ENCODE data around the gene ZNF618.

ZNF618 gene

GRCh38 chr9:114060711-114061110 lies 184.6 kb downstream of the ZNF618 start:
- Histone ChIP-seq H3K9me2 (replicated peaks; ENCODE audit: control insufficient read depth, low read length) (no peaks in the 10 kb centered on the region), H3F3A (ENCODE audit: control insufficient read depth, insufficient read depth) (no peaks in the 10 kb centered on the region), H3K4me3 (ENCODE audit: low read length) (no peak overlapping the region), H3K27me3 (ENCODE audit: control insufficient read depth, low read length) (peaks cover 4% of the 10 kb centered on the region; the same call in 1 of the 2 replicates), H3K4me1 (ENCODE audit: control insufficient read depth, low read length) (no peaks in the 10 kb centered on the region), H4K20me1 (ENCODE audit: control insufficient read depth, insufficient read depth, low read depth, low read length) (no peaks in the 10 kb centered on the region), H3K9me3 (ENCODE audit: control insufficient read depth, insufficient read depth, low read length) (no peaks in the 10 kb centered on the region), H3K27ac (ENCODE audit: low read depth, low read length) (no peak overlapping the region), H3K36me3 (ENCODE audit: control insufficient read depth, low read length) (no peaks in the 10 kb centered on the region), H3K79me2 (ENCODE audit: control insufficient read depth, low read length) (no peaks in the 10 kb centered on the region), H3K4me2 (ENCODE audit: low read length) (no peak overlapping the region)
- TF ChIP-seq EZH2phosphoT487 (IDR thresholded peaks at IDR 0.05; ENCODE audit: borderline replicate concordance, low read length) (no peak), CTCF (IDR thresholded peaks at IDR 0.05; ENCODE audit: low read depth, low read length, poor library complexity, severe bottlenecking) (no peak)

- no peak overlapping the region for H3K4me3 ChIP-seq (ENCODE audit: low read length)
- H3K79me2 ChIP-seq (ENCODE audit: control insufficient read depth, low read length) = no peaks in the 10 kb centered on the region
- H3K4me1 ChIP-seq (ENCODE audit: control insufficient read depth, low read length) = no peaks in the 10 kb centered on the region
- TF ChIP-seq CTCF (IDR thresholded peaks at IDR 0.05; ENCODE audit: low read depth, low read length, poor library complexity, severe bottlenecking) = no peak
- H3K36me3 ChIP-seq (ENCODE audit: control insufficient read depth, low read length) = no peaks in the 10 kb centered on the region
- H3K4me2 ChIP-seq (ENCODE audit: low read length) = no peak overlapping the region
- H3K27ac ChIP-seq (ENCODE audit: low read depth, low read length) = no peak overlapping the region
- H3K9me2 ChIP-seq (replicated peaks; ENCODE audit: control insufficient read depth, low read length) = no peaks in the 10 kb centered on the region
- peaks cover 4% of the 10 kb centered on the region; the same call in 1 of the 2 replicates for H3K27me3 ChIP-seq (ENCODE audit: control insufficient read depth, low read length)
- no peaks in the 10 kb centered on the region for H3F3A ChIP-seq (ENCODE audit: control insufficient read depth, insufficient read depth)
- H4K20me1 ChIP-seq (ENCODE audit: control insufficient read depth, insufficient read depth, low read depth, low read length) = no peaks in the 10 kb centered on the region
- H3K9me3 ChIP-seq (ENCODE audit: control insufficient read depth, insufficient read depth, low read length) = no peaks in the 10 kb centered on the region
Measured at GRCh38 chr9:114061292-114061691, 185.2 kb downstream of the ZNF618 start.

GRCh38 chr9:114061830-114062474 lies 185.8 kb downstream of the ZNF618 start:
- Histone ChIP-seq H3K9me3 (ENCODE audit: control insufficient read depth, insufficient read depth, low read length) (no peaks in the 10 kb centered on the region), H3K36me3 (ENCODE audit: control insufficient read depth, low read length) (no peaks in the 10 kb centered on the region), H3K27ac (ENCODE audit: low read depth, low read length) (no peak overlapping the region), H3K79me2 (ENCODE audit: control insufficient read depth, low read length) (no peaks in the 10 kb centered on the region), H3K4me1 (ENCODE audit: control insufficient read depth, low read length) (no peaks in the 10 kb centered on the region), H3F3A (ENCODE audit: control insufficient read depth, insufficient read depth) (no peaks in the 10 kb centered on the region), H3K4me3 (ENCODE audit: low read length) (no peak overlapping the region), H3K27me3 (ENCODE audit: control insufficient read depth, low read length) (peaks cover 4% of the 10 kb centered on the region; the same call in 1 of the 2 replicates), H3K4me2 (ENCODE audit: low read length) (no peak overlapping the region), H4K20me1 (ENCODE audit: control insufficient read depth, insufficient read depth, low read depth, low read length) (no peaks in the 10 kb centered on the region), H3K9me2 (replicated peaks; ENCODE audit: control insufficient read depth, low read length) (no peaks in the 10 kb centered on the region)
- TF ChIP-seq EZH2phosphoT487 (IDR thresholded peaks at IDR 0.05; ENCODE audit: borderline replicate concordance, low read length) (no peak), CTCF (IDR thresholded peaks at IDR 0.05; ENCODE audit: low read depth, low read length, poor library complexity, severe bottlenecking) (no peak)
